GM21423 (cell line): Measurements from ENCODE around the gene FAM210B.
A peak's percentile ranks its signal among the peaks of the same experiment; 100 is the strongest.
"Not testable (repeated sequence)": the region's sequence is repeated elsewhere in the genome, so short reads cannot be mapped to it uniquely, and the experiment has no call there.

Experiments
- ATAC-seq: cut with Tn5 transposase; IDR thresholded peaks from one replicate; pipeline ENCODE4 v1.9.1; 2021; ENCODE audit warnings: mild to moderate bottlenecking, moderate library complexity; ENCODE audit not compliant: unreplicated experiment

FAM210B gene

DNA sequence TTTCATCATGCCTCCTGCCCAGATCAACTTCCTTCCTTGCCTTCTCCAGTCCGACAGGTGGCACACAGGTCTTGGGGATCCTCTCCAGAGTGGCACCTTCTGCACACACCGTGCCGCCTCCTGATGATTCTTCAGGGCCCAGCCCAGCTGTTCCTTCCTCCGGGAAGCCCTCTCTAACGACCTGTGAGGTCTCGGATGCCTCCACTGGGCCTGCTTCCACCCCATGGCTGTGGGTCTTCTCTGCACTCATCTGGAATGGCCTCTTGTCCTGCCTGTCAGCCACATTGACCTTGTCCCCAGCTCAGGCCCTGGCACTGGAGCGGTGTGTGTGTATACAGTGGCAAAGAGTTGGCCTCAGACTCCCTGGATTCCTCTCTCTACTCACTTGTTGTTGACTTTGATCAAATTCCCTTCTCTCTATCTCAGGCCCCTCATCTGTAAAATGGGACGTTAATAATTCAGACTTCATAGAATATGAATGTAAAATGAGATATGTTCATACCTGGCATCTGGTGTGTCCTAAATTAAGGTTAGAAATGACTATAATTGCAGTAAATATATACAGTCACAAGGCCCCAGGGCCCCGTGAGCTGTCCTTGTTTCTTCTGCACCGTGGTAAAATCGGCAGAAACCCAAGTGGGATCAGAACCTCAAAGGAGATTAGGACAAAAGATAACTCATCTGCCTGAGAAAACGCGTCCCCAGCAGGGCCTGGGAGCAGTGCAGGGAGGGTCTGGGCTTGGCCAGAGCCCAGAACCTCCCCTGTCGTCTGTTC lies 1.5 kb downstream of the FAM210B start:
- no peak for ATAC-seq

DNA sequence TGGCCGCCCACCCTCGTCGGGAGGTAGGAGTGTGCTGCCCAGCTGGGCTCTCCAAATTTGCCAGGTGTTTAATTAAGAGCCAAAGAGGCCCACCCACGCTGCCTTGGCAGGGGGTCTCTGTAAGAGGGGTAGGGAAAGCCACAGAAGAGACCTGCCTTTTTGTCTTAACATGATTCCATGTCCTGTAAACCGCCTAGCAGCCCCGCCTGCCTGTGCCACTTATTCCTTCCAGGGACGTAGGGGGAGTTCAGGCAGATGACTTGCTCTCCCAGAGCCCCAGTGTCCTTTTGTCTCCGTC lies 2.1 kb downstream of the FAM210B start:
- ATAC-seq, result no peak

DNA sequence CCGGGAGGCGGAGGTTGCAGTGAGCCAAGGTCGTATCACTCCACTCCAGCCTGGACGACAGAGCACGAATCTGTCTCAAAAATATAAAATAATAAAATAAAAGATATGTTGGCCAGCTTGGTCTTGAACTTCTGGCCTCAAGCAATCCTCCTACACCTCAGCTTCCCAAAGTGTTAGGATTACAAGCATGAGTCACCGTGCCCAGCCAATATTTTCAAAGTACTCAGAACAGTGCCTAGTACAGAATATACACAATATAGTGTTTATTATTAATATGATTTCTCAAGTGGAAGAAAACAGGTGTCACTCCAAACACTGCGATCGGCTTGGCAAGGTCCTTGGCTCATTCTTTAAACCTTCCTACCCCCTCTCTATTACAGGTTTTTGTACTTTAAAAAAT lies 3.1 kb downstream of the FAM210B start:
- ATAC-seq, result no peak

- ATAC-seq, result no peak
Measured at GRCh38 chr20:56362833-56363413, 4.1 kb downstream of the FAM210B start.

DNA sequence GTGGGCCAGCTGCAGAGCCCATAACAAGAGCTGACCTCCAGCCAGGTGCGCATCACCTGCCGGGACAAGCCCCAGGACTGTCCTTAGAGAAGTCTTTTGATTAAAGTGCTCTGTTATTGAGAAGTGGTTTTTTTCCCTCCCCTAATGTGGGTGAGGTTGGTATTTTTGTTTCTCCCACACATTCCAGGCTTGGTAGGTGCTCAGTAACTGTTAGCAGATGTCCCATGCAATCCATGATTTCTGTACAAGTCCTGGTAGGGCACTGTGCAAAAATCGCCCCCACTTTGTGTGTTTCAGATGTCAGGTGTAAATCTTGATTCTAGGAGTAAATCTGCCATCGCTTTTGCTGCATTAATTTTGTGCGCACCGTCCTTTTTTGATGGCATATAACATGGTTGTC lies 4.7 kb downstream of the FAM210B start:
- no peak for ATAC-seq

- no peak for ATAC-seq
Measured at GRCh38 chr20:56368351-56369134, 9.8 kb downstream of the FAM210B start.

DNA sequence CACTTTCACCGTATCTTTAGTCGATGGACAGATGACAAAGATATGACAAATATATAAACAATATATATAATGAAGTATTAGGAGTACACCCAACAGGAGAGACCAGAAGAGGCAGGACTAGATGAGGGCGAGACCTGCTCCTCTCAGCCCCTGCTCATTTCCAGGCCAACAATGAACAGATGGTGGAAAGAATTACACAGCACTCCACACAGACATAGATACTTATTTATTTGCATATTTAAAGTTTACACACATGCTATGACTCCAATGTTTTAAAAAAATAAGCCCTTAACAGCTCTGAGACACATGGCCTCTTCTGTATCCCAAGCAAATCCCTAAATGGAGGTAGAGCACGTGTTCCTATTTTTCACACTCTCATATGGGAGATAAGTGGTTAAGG lies 10.4 kb downstream of the FAM210B start:
- ATAC-seq, result no peak

DNA sequence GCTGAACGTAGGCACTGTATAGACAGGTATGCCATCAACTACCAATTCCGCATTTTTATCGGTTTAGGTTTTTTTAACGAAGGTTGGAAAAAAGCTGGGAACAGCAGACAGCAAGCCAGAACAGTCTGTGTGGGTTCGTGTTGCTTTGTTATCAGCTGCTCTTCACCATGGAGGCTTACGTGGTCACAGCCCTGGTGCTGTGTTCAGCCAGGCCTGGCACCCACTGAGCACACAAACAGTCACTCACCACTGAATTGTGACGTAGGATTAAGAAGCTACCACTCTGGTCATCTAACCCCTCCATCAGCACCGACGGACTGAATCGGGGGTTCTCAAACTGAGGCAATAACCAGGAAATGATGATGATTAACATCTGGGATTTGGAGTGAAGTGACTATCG lies 13.2 kb downstream of the FAM210B start:
- no peak for ATAC-seq

GRCh38 chr20:56372850-56373249 lies 14.1 kb downstream of the FAM210B start:
- ATAC-seq, result no peak

DNA sequence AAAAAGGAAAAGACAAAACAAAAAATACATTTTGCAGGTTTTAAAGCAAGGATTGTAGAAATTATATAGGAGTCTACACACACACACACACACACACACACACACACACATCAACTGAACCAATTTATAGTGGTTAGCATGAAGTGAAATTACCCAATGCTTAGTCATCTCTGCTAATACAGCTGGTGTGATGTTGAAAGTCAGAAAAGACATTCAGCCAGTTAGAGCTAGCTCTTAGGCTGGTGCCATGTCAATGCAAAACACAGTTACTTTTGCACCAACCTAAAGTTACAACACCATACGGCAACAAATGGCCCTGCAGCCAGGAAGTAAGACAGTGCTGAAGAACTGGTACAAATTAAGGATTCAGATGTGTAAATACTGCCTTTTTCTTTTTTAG lies 15.2 kb downstream of the FAM210B start:
- peak; percentile 62 for ATAC-seq

GRCh38 chr20:56376331-56376730 lies 17.6 kb downstream of the FAM210B start:
- ATAC-seq, result no peak

- ATAC-seq, result no peak
Measured at GRCh38 chr20:56378386-56378785, 19.6 kb downstream of the FAM210B start.

- no peak for ATAC-seq
Measured at GRCh38 chr20:56380375-56380774, 21.6 kb downstream of the FAM210B start.

- no peak for ATAC-seq
Measured at GRCh38 chr20:56381501-56381900, 22.7 kb downstream of the FAM210B start.

DNA sequence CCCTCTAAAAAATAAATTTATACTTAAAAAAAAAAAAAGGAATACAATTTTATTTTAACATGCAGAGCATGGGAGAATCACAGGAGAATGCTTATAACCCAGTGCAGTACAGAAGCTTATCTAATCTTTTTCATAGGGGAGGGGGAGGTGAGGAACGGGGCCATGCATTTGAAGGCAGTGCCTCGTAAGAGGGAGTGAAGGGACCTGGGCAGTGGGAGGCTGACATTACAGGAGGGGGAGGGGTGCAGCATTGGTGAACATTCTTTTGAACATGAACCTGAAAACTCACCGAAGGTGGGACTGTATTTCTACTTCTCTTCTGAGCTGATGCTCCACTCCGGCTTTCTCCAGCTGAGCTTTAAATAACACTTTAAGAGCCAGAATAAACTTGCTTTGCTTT lies 23.9 kb downstream of the FAM210B start:
- no peak for ATAC-seq

DNA sequence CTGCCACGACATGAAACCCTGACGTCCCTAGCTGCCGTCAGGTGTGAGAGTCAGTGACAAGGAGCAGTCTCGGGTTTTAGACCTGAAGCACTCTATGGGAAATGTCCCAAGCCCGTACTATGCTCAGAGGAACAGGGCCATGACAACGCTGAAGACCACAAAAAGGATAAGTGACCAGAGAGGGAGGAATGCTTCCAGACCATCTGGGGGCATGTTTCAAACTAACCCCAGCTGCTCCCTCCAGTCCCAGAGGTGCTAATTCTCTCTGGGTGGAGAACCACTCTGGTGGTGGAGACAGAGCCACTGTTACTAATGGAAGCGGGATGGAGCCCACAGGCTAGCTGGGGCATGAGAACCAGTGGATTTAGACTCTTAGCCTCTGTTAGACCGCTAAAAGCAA lies 24.6 kb downstream of the FAM210B start:
- ATAC-seq, result no peak

DNA sequence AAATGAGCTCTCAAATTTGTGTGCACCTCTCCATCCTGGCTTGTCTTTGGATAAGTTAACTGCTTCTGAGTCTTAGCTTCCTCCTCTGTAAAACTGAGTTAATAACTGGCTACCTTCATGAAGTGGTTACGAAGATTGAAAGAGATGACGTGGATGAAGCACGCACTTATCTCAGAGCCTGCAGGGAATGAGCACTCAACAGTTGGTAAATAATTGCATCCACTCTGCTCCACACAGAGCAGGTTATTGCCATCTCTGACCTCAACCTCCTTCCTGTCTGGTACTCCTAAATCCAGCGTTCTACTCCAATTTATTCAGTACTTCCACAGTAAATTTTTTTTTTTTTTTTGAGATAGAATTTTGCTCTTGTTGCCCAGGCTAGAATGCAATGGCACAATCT lies 26.4 kb downstream of the FAM210B start:
- ATAC-seq, result no peak

DNA sequence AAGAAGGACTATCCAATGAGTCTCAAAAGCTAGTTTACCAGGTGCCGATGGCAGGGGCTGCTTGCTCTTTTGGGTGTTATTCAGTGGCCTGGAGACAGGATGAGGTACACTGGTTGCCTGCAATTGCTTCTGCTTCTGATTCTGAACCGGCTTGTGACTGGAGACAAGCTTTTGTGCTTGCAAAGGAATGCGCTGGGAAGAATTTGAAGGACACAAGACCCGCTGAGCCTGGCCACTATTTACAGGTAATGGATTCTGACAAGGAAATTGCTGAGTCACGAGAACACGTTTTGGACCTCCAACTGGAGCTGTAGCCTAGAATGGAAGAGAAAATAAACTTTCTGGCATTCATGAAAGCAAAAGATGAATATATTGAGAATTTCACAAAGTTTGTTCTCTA lies 27.4 kb downstream of the FAM210B start:
- ATAC-seq, result no peak

DNA sequence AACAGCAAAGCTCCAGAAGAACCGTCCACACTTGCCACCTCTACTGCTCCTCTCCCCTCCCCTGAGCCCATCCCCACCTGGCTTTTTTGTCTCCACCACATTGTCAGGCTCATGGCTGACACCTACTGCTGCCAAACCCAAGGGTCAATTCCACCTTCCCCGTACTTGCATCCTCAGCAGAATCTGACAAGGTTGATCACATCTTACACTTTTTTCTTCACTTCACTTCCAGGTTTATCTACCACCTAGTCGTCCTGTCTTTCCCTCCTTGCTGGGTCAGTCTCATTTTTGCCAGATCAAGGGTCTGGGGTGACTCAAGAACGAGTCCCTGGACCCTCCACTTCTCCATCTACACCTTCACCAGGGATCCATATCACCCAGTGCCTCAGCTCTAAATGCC lies 30.1 kb downstream of the FAM210B start:
- no peak for ATAC-seq

GRCh38 chr20:56389807-56390206 lies 31.0 kb downstream of the FAM210B start:
- no peak for ATAC-seq

- not testable (repeated sequence) for ATAC-seq
Measured at GRCh38 chr20:56390396-56390795, 31.6 kb downstream of the FAM210B start.

- no peak for ATAC-seq
Measured at GRCh38 chr20:56391037-56391436, 32.3 kb downstream of the FAM210B start.
